CD14-positive monocyte (primary cell): ENCODE data around the gene APOBEC3B. TPM values are rescaled to one million over a fixed set of nuclear protein-coding genes. Genes with fewer than 3 reads are reported as not detected.

Experiments used
- DNase-seq, 3 donors: peaks; one replicate each; pipeline ENCODE4 v3.0.0-alpha.2; 2011 to 2022
- H2AFZ ChIP-seq: 2 replicates; pipeline ENCODE4 v1.6.0; 2012; ENCODE audit warnings: mild to moderate bottlenecking, low read depth, low read length, inconsistent platforms; ENCODE audit not compliant: insufficient read depth, poor library complexity, severe bottlenecking
- H3K27ac ChIP-seq, 2 donors: 1 replicate in 1 of 2; 2 replicates in 1 of 2; pipeline ENCODE4 v1.5.1; 2012 to 2013; ENCODE audit warnings: low read length in 2 of 2, control low read depth in 1 of 2, inconsistent platforms in 1 of 2, low read depth in 1 of 2, mild to moderate bottlenecking in 1 of 2
- H3K27me3 ChIP-seq, 2 donors: one replicate each; pipeline versions ENCODE4 v1.6.0 to v1.6.1; 2011 to 2013; ENCODE audit warnings: low read length in 2 of 2; ENCODE audit not compliant: control insufficient read depth in 2 of 2, insufficient read depth in 2 of 2
- H3K36me3 ChIP-seq, 2 donors: replicated peaks in 1 of 2; 1 replicate in 1 of 2; 2 replicates in 1 of 2; pipeline versions ENCODE4 v1.5.1 to v1.6.1; 2012 to 2013; ENCODE audit warnings: low read length in 2 of 2, control low read depth in 1 of 2, inconsistent platforms in 1 of 2, mild to moderate bottlenecking in 1 of 2; ENCODE audit not compliant: insufficient read depth in 2 of 2, control insufficient read depth in 1 of 2
- H3K4me1 ChIP-seq, 2 donors: 1 replicate in 1 of 2; 2 replicates in 1 of 2; pipeline versions ENCODE4 v1.5.1 to v1.6.1; 2012 to 2013; ENCODE audit warnings: low read length in 2 of 2, control low read depth in 1 of 2, inconsistent platforms in 1 of 2, mild to moderate bottlenecking in 1 of 2, moderate library complexity in 1 of 2; ENCODE audit not compliant: insufficient read depth in 2 of 2, control insufficient read depth in 1 of 2
- H3K4me2 ChIP-seq: replicated peaks from 2 replicates; pipeline ENCODE3; 2012; ENCODE audit warnings: low read length, moderate library complexity, mild to moderate bottlenecking; ENCODE audit not compliant: poor library complexity, severe bottlenecking; ENCODE audit errors: extremely low read depth
- H3K4me3 ChIP-seq, 3 experiments: fragments of 200-600 bp in 1 of 3; sonication (generic) in 1 of 3; replicated peaks in 1 of 3; 1 replicate in 2 of 3; 2 replicates in 1 of 3; pipeline ENCODE4 v1.5.1; 2011 to 2013; ENCODE audit warnings: low read length in 3 of 3, mild to moderate bottlenecking in 3 of 3, control low read depth in 2 of 3, low read depth in 2 of 3, inconsistent platforms in 1 of 3, moderate library complexity in 1 of 3
- H3K79me2 ChIP-seq: 2 replicates; pipeline ENCODE4 v1.6.0; 2012; ENCODE audit warnings: mild to moderate bottlenecking, control low read depth, inconsistent platforms, low read length, moderate library complexity; ENCODE audit not compliant: insufficient read depth
- H3K9ac ChIP-seq: 2 replicates; pipeline ENCODE4 v1.6.0; 2017; ENCODE audit warnings: low read length, mild to moderate bottlenecking; ENCODE audit not compliant: insufficient read depth, poor library complexity, severe bottlenecking
- H3K9me3 ChIP-seq, 2 donors: replicated peaks in 1 of 2; 1 replicate in 1 of 2; 2 replicates in 1 of 2; pipeline versions ENCODE4 v1.5.1 to v1.6.1; 2012 to 2013; ENCODE audit warnings: low read length in 2 of 2, control low read depth in 1 of 2; ENCODE audit not compliant: control insufficient read depth in 1 of 2, insufficient read depth in 1 of 2
- H4K20me1 ChIP-seq: 2 replicates; pipeline ENCODE4 v1.6.0; 2012; ENCODE audit warnings: mild to moderate bottlenecking, low read length, control low read depth, moderate library complexity; ENCODE audit not compliant: insufficient read depth
- H3K27ac Mint-ChIP-seq, 7 donors: one replicate each; pipeline ENCODE4 v1.8.0; 2020; ENCODE audit warnings: mild to moderate bottlenecking in 7 of 7, mixed read lengths in 7 of 7, moderate library complexity in 6 of 7, inconsistent platforms in 2 of 7
- H3K27me3 Mint-ChIP-seq, 3 donors: one replicate each; pipeline ENCODE4 v1.8.0; 2021 to 2022; ENCODE audit warnings: low read depth in 3 of 3, mild to moderate bottlenecking in 3 of 3, mixed read lengths in 3 of 3, moderate library complexity in 3 of 3, inconsistent platforms in 1 of 3
- H3K36me3 Mint-ChIP-seq, 2 donors: one replicate each; pipeline ENCODE4 v1.8.0; 2020; ENCODE audit warnings: mixed read lengths in 2 of 2, inconsistent platforms in 1 of 2, mild to moderate bottlenecking in 1 of 2
- H3K4me1 Mint-ChIP-seq: one replicate; pipeline ENCODE4 v1.8.0; 2020; ENCODE audit warnings: mild to moderate bottlenecking, mixed read lengths
- H3K4me3 Mint-ChIP-seq, 2 donors: one replicate each; pipeline ENCODE4 v1.8.0; 2020; ENCODE audit warnings: mild to moderate bottlenecking in 2 of 2, mixed read lengths in 2 of 2, moderate library complexity in 1 of 2
- H3K9me3 Mint-ChIP-seq, 7 donors: one replicate each; pipeline ENCODE4 v1.8.0; 2020 to 2022; ENCODE audit warnings: mixed read lengths in 7 of 7, mild to moderate bottlenecking in 6 of 7, moderate library complexity in 6 of 7, inconsistent platforms in 2 of 7
- WGBS: methylation state at CpG from one replicate; pipeline ENCODE4 v1.1.5; 2013; ENCODE audit warnings: missing lambda C conversion rate; ENCODE audit not compliant: insufficient coverage; 5-methylcytosine and 5-hydroxymethylcytosine counted together
- intact Hi-C, 2 donors: fragments of 100-400 bp; cut with micrococcal nuclease; formaldehyde crosslinking; loops; one replicate each; pipeline versions ENCODE4 v1.15.0 to v1.15.1; 2023
- polyA plus RNA-seq, 3 donors: library from polyadenylated mRNA; depleted of rRNA in 1 of 3; unstranded in 2 of 3; stranded (reverse) in 1 of 3; fragments of 300-500 nt in 2 of 3; fragments of >200 nt in 1 of 3; fragmentation: Illumina TruSeq in 2 of 3; gene quantifications; 1 replicate in 2 of 3; 2 replicates in 1 of 3; pipeline ENCODE4 v1.2.3, GENCODE V29; 2012 to 2021
- TF ChIP-seq, protein P1 (sequence below): fragments of 200-600 bp; IDR thresholded peaks from one replicate; pipeline ENCODE4 v1.8.0; 2022; ENCODE audit warnings: antibody characterized with exemption, mild to moderate bottlenecking

Gene APOBEC3B
- polyA plus RNA-seq, 3 donors = 0.40 to 48.2 (median 12.6) TPM

- Mint-ChIP-seq H3K4me3 (no peak overlapping the region), H3K4me1 (peaks cover 69% of the 10 kb centered on the region), H3K36me3 (peaks cover 5 to 12% of the 10 kb centered on the region in 2 donors), H3K27me3 (peaks cover 4 to 12% (median 4%) of the 10 kb centered on the region in 3 donors), H3K9me3 (peaks cover 0 to 5% (median 2%) of the 10 kb centered on the region in 7 donors), H3K27ac (peak overlapping the region in 6 of 7 donors; percentile 56 to 93 (median 85))
- Histone ChIP-seq H2AFZ (no peak overlapping the region), H3K4me1 (peaks cover 70 to 74% of the 10 kb centered on the region in 2 donors), H3K27ac (peak overlapping the region; percentile 25 to 66), H3K36me3 (no peaks in the 10 kb centered on the region), H3K79me2 (no peaks in the 10 kb centered on the region), H3K27me3 (no peaks in the 10 kb centered on the region), H4K20me1 (no peaks in the 10 kb centered on the region), H3K9me3 (no peaks in the 10 kb centered on the region), H3K9ac (no peak overlapping the region), H3K4me2 (peak overlapping the region; percentile 6), H3K4me3 (peak overlapping the region in 1 of 3 experiments; percentile 37)
- TF ChIP-seq, protein P1, sequence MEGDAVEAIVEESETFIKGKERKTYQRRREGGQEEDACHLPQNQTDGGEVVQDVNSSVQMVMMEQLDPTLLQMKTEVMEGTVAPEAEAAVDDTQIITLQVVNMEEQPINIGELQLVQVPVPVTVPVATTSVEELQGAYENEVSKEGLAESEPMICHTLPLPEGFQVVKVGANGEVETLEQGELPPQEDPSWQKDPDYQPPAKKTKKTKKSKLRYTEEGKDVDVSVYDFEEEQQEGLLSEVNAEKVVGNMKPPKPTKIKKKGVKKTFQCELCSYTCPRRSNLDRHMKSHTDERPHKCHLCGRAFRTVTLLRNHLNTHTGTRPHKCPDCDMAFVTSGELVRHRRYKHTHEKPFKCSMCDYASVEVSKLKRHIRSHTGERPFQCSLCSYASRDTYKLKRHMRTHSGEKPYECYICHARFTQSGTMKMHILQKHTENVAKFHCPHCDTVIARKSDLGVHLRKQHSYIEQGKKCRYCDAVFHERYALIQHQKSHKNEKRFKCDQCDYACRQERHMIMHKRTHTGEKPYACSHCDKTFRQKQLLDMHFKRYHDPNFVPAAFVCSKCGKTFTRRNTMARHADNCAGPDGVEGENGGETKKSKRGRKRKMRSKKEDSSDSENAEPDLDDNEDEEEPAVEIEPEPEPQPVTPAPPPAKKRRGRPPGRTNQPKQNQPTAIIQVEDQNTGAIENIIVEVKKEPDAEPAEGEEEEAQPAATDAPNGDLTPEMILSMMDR = no peak
- WGBS = 85% methylated on average over 3 of the region's 3 CpGs
- no peak for DNase-seq
- intact Hi-C loops = loop anchor here (2.0 to 5.0 kb wide), 2 partner anchors 34 to 45 kb away; no protein-coding TSS in a partner anchor
Measured at GRCh38 chr22:38971791-38972190, 10.4 kb upstream of the APOBEC3B start.

DNA sequence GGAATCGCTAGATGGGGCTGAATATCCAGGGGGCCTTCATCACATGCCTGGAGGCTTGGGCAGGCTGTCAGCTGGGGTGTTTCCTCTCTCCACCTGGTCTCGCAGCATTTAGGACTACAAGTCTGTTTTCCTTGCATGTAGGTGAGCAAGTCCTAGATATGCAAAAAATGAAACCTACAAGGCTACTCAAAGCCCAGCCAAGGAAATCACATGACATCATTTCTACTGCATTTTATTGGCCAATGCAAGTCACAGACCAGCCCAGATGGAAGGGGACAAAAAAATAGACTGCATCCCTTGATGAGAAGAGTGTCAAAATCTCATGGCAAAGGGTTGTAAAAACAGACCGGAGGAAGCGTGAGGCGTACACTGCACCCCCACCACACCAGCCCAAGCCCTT, 9.6 kb upstream of the APOBEC3B start:
- peaks cover 62 to 72% of the 10 kb centered on the region in 2 donors for H3K4me1 ChIP-seq

More for the DNA sequence above, 9.6 kb upstream of the APOBEC3B start:
- Histone ChIP-seq H3K27me3 (no peaks in the 10 kb centered on the region), H3K79me2 (no peaks in the 10 kb centered on the region), H3K9ac (no peak overlapping the region), H3K27ac (peak overlapping the region; percentile 25 to 66), H4K20me1 (no peaks in the 10 kb centered on the region), H3K4me3 (peak overlapping the region in 1 of 3 experiments; percentile 15), H3K9me3 (no peaks in the 10 kb centered on the region), H3K36me3 (no peaks in the 10 kb centered on the region), H2AFZ (no peak overlapping the region), H3K4me2 (peak overlapping the region; percentile 19)
- TF ChIP-seq, protein P1 = no peak
- peaks cover 3 to 12% (median 4%) of the 10 kb centered on the region in 3 donors for H3K27me3 Mint-ChIP-seq
- peaks cover 65% of the 10 kb centered on the region for H3K4me1 Mint-ChIP-seq
- peak in 2 of 3 donors; percentile 23 to 37 for DNase-seq
- peak overlapping the region; percentile 56 to 62 for H3K4me3 Mint-ChIP-seq
- H3K27ac Mint-ChIP-seq = peak overlapping the region in 6 of 7 donors; percentile 81 to 93 (median 85)
- intact Hi-C loops = loop anchor here (2.0 to 5.0 kb wide), 2 partner anchors 35 to 46 kb away; no protein-coding TSS in a partner anchor
- H3K36me3 Mint-ChIP-seq = peaks cover 4 to 12% of the 10 kb centered on the region in 2 donors
- WGBS = no CpG with 5 or more reads among the region's 5 CpGs
- H3K9me3 Mint-ChIP-seq = peaks cover 0 to 5% (median 2%) of the 10 kb centered on the region in 7 donors
